T47D (cell line): ENCODE data around the gene DRD2.
"Not testable (repeated sequence)": the region's sequence is repeated elsewhere in the genome, so short reads cannot be mapped to it uniquely, and the experiment has no call there.

Experiments
- DNase-seq, 2 experiments: peaks; one replicate each; pipeline versions ENCODE4 v3.0.0 to v3.0.0-alpha.2; 2011 to 2012; ENCODE audit warnings: low read depth in 1 of 2, low spot score in 1 of 2
- JUND ChIP-seq: IDR thresholded peaks from 2 replicates; pipeline ENCODE4 v1.6.1; 2012; ENCODE audit warnings: low read depth
- in situ Hi-C: cut with HindIII; loops from 2 replicates; pipeline ENCODE4 v1.10.0; 2016; ENCODE audit warnings: low sequenced_read_pairs, low pct_unique_long_range_greater_than_20kb

DRD2 gene

GRCh38 chr11:113475160-113475761 lies at the start of gene DRD2:
Gene DRD2, minus strand, starts transcription at chr11:113475398. Its CDS starts 50,747 bp downstream, at chr11:113424651.
- TF ChIP-seq JUND = no peak
- peak; percentile 57 to 60 for DNase-seq
- in situ Hi-C loops = no loop called here

GRCh38 chr11:113523906-113524305 lies 48.7 kb upstream of the DRD2 start:
- in situ Hi-C loops, DNase-seq: not testable (repeated sequence)

- TF ChIP-seq JUND = no peak
- no peak for DNase-seq
- in situ Hi-C loops = no loop called here
Observed at GRCh38 chr11:113521737-113522517, 46.7 kb upstream of the DRD2 start.

- TF ChIP-seq JUND = no peak
- no peak for DNase-seq
- in situ Hi-C loops = no loop called here
Observed at GRCh38 chr11:113519989-113520613, 44.9 kb upstream of the DRD2 start.

- DNase-seq = no peak
- TF ChIP-seq JUND = no peak
- in situ Hi-C loops = no loop called here
Observed at GRCh38 chr11:113518716-113519495, 43.7 kb upstream of the DRD2 start.

- no peak for TF ChIP-seq JUND
- in situ Hi-C loops = no loop called here
- no peak for DNase-seq
Observed at GRCh38 chr11:113517361-113517760, 42.2 kb upstream of the DRD2 start.

- DNase-seq = no peak
- in situ Hi-C loops = no loop called here
- TF ChIP-seq JUND = no peak
Observed at GRCh38 chr11:113514856-113515255, 39.7 kb upstream of the DRD2 start.

- no peak for TF ChIP-seq JUND
- in situ Hi-C loops = no loop called here
- no peak for DNase-seq
Observed at GRCh38 chr11:113507341-113507740, 32.1 kb upstream of the DRD2 start.

- in situ Hi-C loops = no loop called here
- DNase-seq = no peak
- no peak for TF ChIP-seq JUND
Observed at GRCh38 chr11:113506893-113507292, 31.7 kb upstream of the DRD2 start.

- no peak for DNase-seq
- in situ Hi-C loops = no loop called here
- no peak for TF ChIP-seq JUND
Observed at GRCh38 chr11:113506461-113506860, 31.3 kb upstream of the DRD2 start.

GRCh38 chr11:113505541-113506375 lies 30.6 kb upstream of the DRD2 start:
- peak in 1 of 2 experiments; percentile 23 for DNase-seq
- no peak for TF ChIP-seq JUND
- in situ Hi-C loops = no loop called here

GRCh38 chr11:113505046-113505445 lies 29.8 kb upstream of the DRD2 start:
- in situ Hi-C loops = no loop called here
- no peak for TF ChIP-seq JUND
- no peak for DNase-seq
